ENCODE data around the gene SLC2A13.
A peak's percentile ranks its signal among the peaks of the same experiment; 100 is the strongest.
"Not testable (repeated sequence)": the region's sequence is repeated elsewhere in the genome, so short reads cannot be mapped to it uniquely, and the experiment has no call there.

Gene SLC2A13

GRCh38 chr12:39812456-39812855, 293.4 kb downstream of the SLC2A13 start:
- DNase-seq (ENCODE audit: low spot score): not testable (repeated sequence)

- no peak for DNase-seq (ENCODE audit: low spot score)
Observed at GRCh38 chr12:39807043-39807442, 298.8 kb downstream of the SLC2A13 start.

- DNase-seq (ENCODE audit: low spot score): no peak
Observed at GRCh38 chr12:39805651-39806050, 300.2 kb downstream of the SLC2A13 start.

GRCh38 chr12:39804898-39805297, 301.0 kb downstream of the SLC2A13 start:
- no peak for DNase-seq (ENCODE audit: low spot score)

GRCh38 chr12:39804479-39804878, 301.4 kb downstream of the SLC2A13 start:
- no peak for DNase-seq (ENCODE audit: low spot score)

GRCh38 chr12:39803151-39803550, 302.7 kb downstream of the SLC2A13 start:
- no peak for DNase-seq (ENCODE audit: low spot score)

GRCh38 chr12:39798977-39799376, 306.9 kb downstream of the SLC2A13 start:
- no peak for DNase-seq (ENCODE audit: low spot score)

- DNase-seq (ENCODE audit: low spot score): no peak
Observed at GRCh38 chr12:39798429-39798828, 307.5 kb downstream of the SLC2A13 start.

GRCh38 chr12:39795481-39795880, 310.4 kb downstream of the SLC2A13 start:
- no peak for DNase-seq (ENCODE audit: low spot score)

- DNase-seq (ENCODE audit: low spot score): no peak
Observed at GRCh38 chr12:39792938-39793337, 312.9 kb downstream of the SLC2A13 start.

- DNase-seq (ENCODE audit: low spot score): no peak
Observed at GRCh38 chr12:39788239-39788638, 317.6 kb downstream of the SLC2A13 start.

GRCh38 chr12:39785814-39786213, 320.1 kb downstream of the SLC2A13 start:
- DNase-seq (ENCODE audit: low spot score): not testable (repeated sequence)

GRCh38 chr12:39782026-39782545, 323.8 kb downstream of the SLC2A13 start:
- no peak for DNase-seq (ENCODE audit: low spot score)

GRCh38 chr12:39780913-39781446, 324.9 kb downstream of the SLC2A13 start:
- no peak for DNase-seq (ENCODE audit: low spot score)

- DNase-seq (ENCODE audit: low spot score): no peak
Observed at GRCh38 chr12:39780411-39780912, 325.4 kb downstream of the SLC2A13 start.

- no peak for DNase-seq (ENCODE audit: low spot score)
Observed at GRCh38 chr12:39779768-39780340, 326.0 kb downstream of the SLC2A13 start.

GRCh38 chr12:39777465-39777864, 328.4 kb downstream of the SLC2A13 start:
- DNase-seq (ENCODE audit: low spot score): no peak

GRCh38 chr12:39773266-39773665, 332.6 kb downstream of the SLC2A13 start:
- DNase-seq (ENCODE audit: low spot score): no peak

GRCh38 chr12:39772821-39773259, 333.0 kb downstream of the SLC2A13 start:
- DNase-seq (ENCODE audit: low spot score): peak; percentile 28

- DNase-seq (ENCODE audit: low spot score): no peak
Observed at GRCh38 chr12:39771456-39771855, 334.4 kb downstream of the SLC2A13 start.

GRCh38 chr12:39764944-39765560, 340.8 kb downstream of the SLC2A13 start:
- DNase-seq (ENCODE audit: low spot score): peak; percentile 59

- DNase-seq (ENCODE audit: low spot score): no peak
Observed at GRCh38 chr12:39763890-39764169, 342.1 kb downstream of the SLC2A13 start.

GRCh38 chr12:39763071-39763889, 342.6 kb downstream of the SLC2A13 start:
- no peak for DNase-seq (ENCODE audit: low spot score)

Data from Ammon's horn (tissue), 1 donor.